Trophoblast cell (in vitro differentiated cells and primary cell): ENCODE results near the gene CDHR3.
A peak's percentile ranks its signal among the peaks of the same experiment; 100 is the strongest.

Source experiments
- DNase-seq, 2 donors: peaks; one replicate each; pipeline ENCODE4 v3.0.0-alpha.2; 2016
- H2AFZ ChIP-seq: 2 replicates; pipeline ENCODE4 v1.6.1; 2013; ENCODE audit warnings: low read length, moderate library complexity, mild to moderate bottlenecking; ENCODE audit not compliant: insufficient read depth, poor library complexity
- H2AK5ac ChIP-seq: 2 replicates; pipeline ENCODE4 v1.6.1; 2013; ENCODE audit warnings: mild to moderate bottlenecking, low read length
- H2BK120ac ChIP-seq: 2 replicates; pipeline ENCODE4 v1.6.1; 2013; ENCODE audit warnings: low read length, mild to moderate bottlenecking, moderate library complexity; ENCODE audit not compliant: insufficient read depth, poor library complexity
- H2BK12ac ChIP-seq: 2 replicates; pipeline ENCODE4 v1.6.1; 2013; ENCODE audit warnings: mild to moderate bottlenecking, low read length, moderate library complexity
- H2BK5ac ChIP-seq: 2 replicates; pipeline ENCODE4 v1.6.1; 2013; ENCODE audit warnings: low read length, low read depth, moderate library complexity, mild to moderate bottlenecking; ENCODE audit not compliant: poor library complexity
- H3K14ac ChIP-seq: 2 replicates; pipeline ENCODE4 v1.6.1; 2013; ENCODE audit warnings: mild to moderate bottlenecking, low read length
- H3K18ac ChIP-seq: 2 replicates; pipeline ENCODE4 v1.6.1; 2013; ENCODE audit warnings: mild to moderate bottlenecking, low read length
- H3K23ac ChIP-seq: 2 replicates; pipeline ENCODE4 v1.6.1; 2013; ENCODE audit warnings: low read length
- H3K27ac ChIP-seq: 2 replicates; pipeline ENCODE4 v1.5.1; 2013; ENCODE audit warnings: low read depth, mild to moderate bottlenecking, inconsistent platforms, low read length, moderate library complexity
- H3K27me3 ChIP-seq: 2 replicates; pipeline ENCODE4 v1.6.1; 2013; ENCODE audit warnings: inconsistent platforms, mild to moderate bottlenecking, low read length, moderate library complexity; ENCODE audit not compliant: insufficient read depth
- H3K36me3 ChIP-seq, 2 experiments: 1 replicate in 1 of 2; 2 replicates in 1 of 2; pipeline ENCODE4 v1.6.1; 2013; ENCODE audit warnings: low read length in 2 of 2, mild to moderate bottlenecking in 2 of 2, moderate library complexity in 1 of 2; ENCODE audit not compliant: insufficient read depth in 2 of 2, control insufficient read depth in 1 of 2
- H3K4ac ChIP-seq: 2 replicates; pipeline ENCODE4 v1.6.1; 2013; ENCODE audit warnings: low read depth, mild to moderate bottlenecking, low read length, moderate library complexity
- H3K4me1 ChIP-seq, 2 experiments: 1 replicate in 1 of 2; 2 replicates in 1 of 2; pipeline ENCODE4 v1.6.1; 2013; ENCODE audit warnings: low read length in 2 of 2, mild to moderate bottlenecking in 2 of 2, moderate library complexity in 1 of 2; ENCODE audit not compliant: insufficient read depth in 2 of 2, control insufficient read depth in 1 of 2
- H3K4me2 ChIP-seq: 2 replicates; pipeline ENCODE4 v1.6.1; 2013; ENCODE audit warnings: inconsistent platforms, mild to moderate bottlenecking, low read length, moderate library complexity
- H3K4me3 ChIP-seq: 2 replicates; pipeline ENCODE4 v1.5.1; 2013; ENCODE audit warnings: mild to moderate bottlenecking, low read depth, low read length, inconsistent platforms
- H3K79me1 ChIP-seq: one replicate; pipeline ENCODE4 v1.6.1; 2013; ENCODE audit warnings: low read length
- H3K79me2 ChIP-seq: 2 replicates; pipeline ENCODE4 v1.6.1; 2013; ENCODE audit warnings: low read length, mild to moderate bottlenecking; ENCODE audit not compliant: control insufficient read depth, insufficient read depth, poor library complexity
- H3K9ac ChIP-seq: 2 replicates; pipeline ENCODE4 v1.6.1; 2013; ENCODE audit warnings: mild to moderate bottlenecking, low read length
- H3K9me3 ChIP-seq: 2 replicates; pipeline ENCODE4 v1.6.1; 2013; ENCODE audit warnings: low read depth, mild to moderate bottlenecking, control low read depth, inconsistent platforms, low read length; ENCODE audit not compliant: insufficient read depth
- H4K12ac ChIP-seq: 2 replicates; pipeline ENCODE4 v1.6.1; 2013; ENCODE audit warnings: low read depth, mild to moderate bottlenecking, low read length, moderate library complexity
- H4K8ac ChIP-seq: 2 replicates; pipeline ENCODE4 v1.6.1; 2013; ENCODE audit warnings: low read depth, mild to moderate bottlenecking, low read length, moderate library complexity
- H4K91ac ChIP-seq: one replicate; pipeline ENCODE4 v1.6.1; 2013; ENCODE audit warnings: low read depth, mild to moderate bottlenecking, low read length, moderate library complexity
- WGBS: extraction: QIAGEN DNeasy Blood & Tissue Kit; methylation state at CpG from one replicate; pipeline ENCODE4 v1.1.7; 2013; ENCODE audit warnings: missing lambda C conversion rate; ENCODE audit not compliant: insufficient read length, insufficient coverage; ENCODE audit errors: extremely low coverage; 5-methylcytosine and 5-hydroxymethylcytosine counted together

CDHR3 gene

DNA sequence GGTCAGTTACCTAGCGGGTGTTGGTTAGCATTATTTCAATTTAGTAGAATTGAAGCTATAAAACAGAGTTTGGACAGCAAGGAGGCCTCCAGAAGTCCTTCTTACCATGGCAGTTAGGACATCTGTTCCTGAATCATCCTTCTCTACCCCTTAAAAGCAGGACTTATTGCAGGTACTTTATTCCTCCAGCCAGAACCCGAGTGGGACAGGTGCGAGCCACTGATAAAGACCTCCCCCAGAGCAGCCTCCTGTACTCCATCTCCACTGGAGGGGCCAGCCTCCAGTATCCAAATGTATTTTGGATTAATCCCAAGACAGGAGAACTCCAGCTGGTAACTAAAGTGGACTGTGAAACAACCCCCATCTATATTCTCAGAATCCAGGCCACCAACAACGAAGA lies 54.6 kb downstream of the CDHR3 start:
- no peak overlapping the region for H3K4me2 ChIP-seq
- no peak overlapping the region for H4K12ac ChIP-seq
- H3K14ac ChIP-seq = no peak overlapping the region
- no peak overlapping the region for H3K9ac ChIP-seq
- H3K4me3 ChIP-seq = no peak overlapping the region
- no peak for DNase-seq
- H3K18ac ChIP-seq = no peak overlapping the region
- H4K91ac ChIP-seq = no peak overlapping the region
- H3K4ac ChIP-seq = no peak overlapping the region
- H3K79me1 ChIP-seq = no peaks in the 10 kb centered on the region
- H3K79me2 ChIP-seq = no peaks in the 10 kb centered on the region
- no peak overlapping the region for H3K27ac ChIP-seq
- no peak overlapping the region for H2BK12ac ChIP-seq
- no peak overlapping the region for H3K23ac ChIP-seq
- H3K4me1 ChIP-seq = peaks cover 12 to 17% of the 10 kb centered on the region in 2 experiments
- H3K36me3 ChIP-seq = no peaks in the 10 kb centered on the region
- no peaks in the 10 kb centered on the region for H3K27me3 ChIP-seq
- WGBS = no CpG with 5 or more reads among the region's 4 CpGs
- H3K9me3 ChIP-seq = no peaks in the 10 kb centered on the region
- H2BK120ac ChIP-seq = no peak overlapping the region
- no peak overlapping the region for H2BK5ac ChIP-seq
- H4K8ac ChIP-seq = no peak overlapping the region
- H2AK5ac ChIP-seq = no peak overlapping the region
- no peak overlapping the region for H2AFZ ChIP-seq

DNA sequence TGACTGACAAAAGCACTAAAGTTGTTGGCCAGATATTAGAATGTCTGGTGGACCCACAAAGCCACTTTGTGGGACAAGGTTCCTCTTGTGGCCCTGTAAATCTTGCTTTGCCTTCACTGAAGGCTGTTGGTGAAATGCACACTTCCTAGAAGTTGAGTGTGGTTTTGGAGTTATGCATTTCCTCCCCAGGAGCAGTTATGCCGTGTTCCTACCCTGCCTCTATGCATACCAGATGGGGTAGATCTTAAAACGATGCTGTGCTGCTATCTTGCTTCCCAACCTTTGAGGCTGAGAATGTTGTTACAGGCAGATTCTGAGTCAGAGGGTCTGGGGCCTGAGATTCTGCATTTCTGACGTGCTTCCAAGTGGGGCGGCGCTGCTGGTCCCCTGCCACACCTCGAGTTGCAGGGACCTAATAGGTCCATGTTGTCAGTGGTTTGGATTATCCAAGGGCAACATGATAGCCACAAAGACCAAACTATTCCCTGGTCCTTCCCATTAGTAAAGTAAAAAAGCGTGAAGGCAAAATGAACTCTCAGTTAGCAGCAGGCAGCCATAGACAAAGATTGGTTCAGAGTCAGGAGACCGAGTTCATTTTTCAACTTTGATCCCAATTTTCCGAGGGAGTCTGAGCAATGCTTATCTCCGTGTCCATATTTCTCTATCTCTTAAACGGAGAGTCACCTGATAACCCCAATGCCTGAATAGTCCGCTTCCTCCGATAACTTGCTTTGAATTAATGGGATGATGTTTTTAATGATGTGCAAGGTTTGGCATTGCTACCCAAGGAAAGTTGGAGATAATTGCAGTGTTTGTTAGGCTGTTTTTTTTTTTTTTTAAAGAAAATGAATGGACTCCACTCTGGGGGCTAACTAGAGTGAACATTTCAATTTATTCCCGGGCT lies 55.8 kb downstream of the CDHR3 start:
- WGBS = no CpG with 5 or more reads among the region's 14 CpGs
- Histone ChIP-seq H2BK12ac (no peak overlapping the region), H3K4me1 (peaks cover 12 to 15% of the 10 kb centered on the region in 2 experiments), H3K36me3 (no peaks in the 10 kb centered on the region), H3K27me3 (no peaks in the 10 kb centered on the region), H2AK5ac (no peak overlapping the region), H2BK120ac (no peak overlapping the region), H3K14ac (no peak overlapping the region), H4K8ac (no peak overlapping the region), H3K4me2 (no peak overlapping the region), H2AFZ (no peak overlapping the region), H3K4me3 (no peak overlapping the region), H3K27ac (no peak overlapping the region), H3K23ac (no peak overlapping the region), H2BK5ac (no peak overlapping the region), H3K9me3 (no peaks in the 10 kb centered on the region), H4K12ac (no peak overlapping the region), H3K18ac (no peak overlapping the region), H3K4ac (no peak overlapping the region), H4K91ac (no peak overlapping the region), H3K79me1 (no peaks in the 10 kb centered on the region), H3K79me2 (no peaks in the 10 kb centered on the region), H3K9ac (no peak overlapping the region)
- peak; percentile 77 to 79 for DNase-seq

DNA sequence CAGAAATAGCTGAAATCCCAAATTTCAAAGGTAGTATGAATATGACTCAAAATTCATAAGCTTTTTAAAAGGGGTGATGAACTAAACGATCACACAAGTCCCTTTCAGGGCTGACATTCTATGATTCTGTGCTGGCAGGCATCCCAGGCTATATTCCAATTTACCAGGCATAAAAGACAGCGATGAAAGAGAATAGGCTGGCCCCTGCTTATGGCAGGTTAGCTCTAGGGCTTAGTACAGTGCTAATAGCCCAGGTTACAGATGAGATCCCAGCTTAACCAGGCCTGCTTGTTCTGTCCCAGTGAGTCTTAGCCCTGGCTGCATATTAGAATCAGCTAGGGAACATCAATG lies 56.4 kb downstream of the CDHR3 start:
- H3K4ac ChIP-seq = no peak overlapping the region
- H3K4me3 ChIP-seq = no peak overlapping the region
- no CpG with 5 or more reads among the region's 2 CpGs for WGBS
- no peak overlapping the region for H3K14ac ChIP-seq
- H3K79me1 ChIP-seq = no peaks in the 10 kb centered on the region
- peaks cover 12 to 15% of the 10 kb centered on the region in 2 experiments for H3K4me1 ChIP-seq
- H4K91ac ChIP-seq = no peak overlapping the region
- H2BK12ac ChIP-seq = no peak overlapping the region
- H3K79me2 ChIP-seq = no peaks in the 10 kb centered on the region
- H2BK5ac ChIP-seq = no peak overlapping the region
- no peak overlapping the region for H3K27ac ChIP-seq
- H4K8ac ChIP-seq = no peak overlapping the region
- no peak overlapping the region for H3K4me2 ChIP-seq
- no peaks in the 10 kb centered on the region for H3K36me3 ChIP-seq
- no peaks in the 10 kb centered on the region for H3K27me3 ChIP-seq
- no peak overlapping the region for H2AFZ ChIP-seq
- no peak overlapping the region for H2AK5ac ChIP-seq
- H3K9me3 ChIP-seq = no peaks in the 10 kb centered on the region
- no peak for DNase-seq
- no peak overlapping the region for H3K18ac ChIP-seq
- H3K9ac ChIP-seq = no peak overlapping the region
- no peak overlapping the region for H3K23ac ChIP-seq
- H2BK120ac ChIP-seq = no peak overlapping the region
- no peak overlapping the region for H4K12ac ChIP-seq

DNA sequence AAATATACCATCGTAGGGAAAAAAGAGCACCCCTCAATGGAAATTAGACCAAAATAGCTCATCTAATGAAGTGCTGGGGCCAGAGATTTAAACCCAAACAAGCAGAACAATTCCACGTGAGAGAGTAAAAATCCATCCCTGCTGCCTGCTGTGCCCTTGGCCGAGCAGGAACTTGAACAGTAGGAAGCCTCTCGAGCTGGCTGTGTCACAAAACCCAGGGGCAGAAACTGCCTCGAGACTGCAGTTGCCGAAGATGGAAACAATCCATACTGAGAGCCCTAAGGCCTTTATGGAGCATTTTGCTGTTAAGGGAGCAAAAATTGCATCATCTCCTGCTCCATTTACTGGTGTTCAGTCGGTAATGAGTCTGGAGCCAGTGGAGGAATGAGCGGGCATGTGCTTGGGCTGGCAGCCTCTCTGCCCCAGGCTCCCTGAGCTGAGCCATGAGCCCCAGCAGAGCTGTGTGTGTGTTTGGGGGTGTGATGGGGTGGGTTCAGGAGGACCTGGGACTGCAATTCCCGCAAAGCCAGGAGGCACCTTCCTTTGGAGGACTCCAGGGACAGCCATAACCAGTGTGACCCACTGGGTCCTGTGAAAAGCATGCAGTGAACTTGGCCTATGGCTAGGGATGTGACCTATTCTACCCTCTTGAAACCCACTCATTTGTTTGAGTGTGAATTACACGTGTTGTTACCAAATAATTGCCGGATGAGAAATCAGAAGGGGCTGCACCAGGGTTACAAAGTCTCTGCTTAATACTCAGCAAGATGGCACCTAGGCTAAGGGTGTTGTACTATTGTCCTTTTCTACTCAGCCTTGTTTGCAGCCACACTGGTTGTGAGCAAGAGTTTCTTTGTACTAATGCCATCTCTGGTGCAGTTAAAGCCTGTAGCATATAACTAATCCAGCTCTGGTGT lies 58.3 kb downstream of the CDHR3 start:
- H2BK120ac ChIP-seq = no peak overlapping the region
- no peak overlapping the region for H4K12ac ChIP-seq
- H4K8ac ChIP-seq = no peak overlapping the region
- DNase-seq = peak; percentile 92 to 94
- no peak overlapping the region for H4K91ac ChIP-seq
- peaks cover 12 to 15% of the 10 kb centered on the region in 2 experiments for H3K4me1 ChIP-seq
- no peaks in the 10 kb centered on the region for H3K9me3 ChIP-seq
- no peak overlapping the region for H3K27ac ChIP-seq
- no CpG with 5 or more reads among the region's 11 CpGs for WGBS
- H3K27me3 ChIP-seq = no peaks in the 10 kb centered on the region
- no peak overlapping the region for H3K4ac ChIP-seq
- no peak overlapping the region for H3K23ac ChIP-seq
- no peak overlapping the region for H3K4me3 ChIP-seq
- no peak overlapping the region for H2BK12ac ChIP-seq
- no peak overlapping the region for H2BK5ac ChIP-seq
- no peak overlapping the region for H3K9ac ChIP-seq
- H2AFZ ChIP-seq = no peak overlapping the region
- H3K4me2 ChIP-seq = no peak overlapping the region
- H2AK5ac ChIP-seq = no peak overlapping the region
- H3K14ac ChIP-seq = no peak overlapping the region
- no peak overlapping the region for H3K18ac ChIP-seq
- no peaks in the 10 kb centered on the region for H3K36me3 ChIP-seq
- H3K79me1 ChIP-seq = no peaks in the 10 kb centered on the region
- H3K79me2 ChIP-seq = no peaks in the 10 kb centered on the region
